Stomach (tissue), 4 donors: ENCODE data around the gene ME3.

ENCODE experiments used
- CTCF ChIP-seq, 7 experiments: fragments of 450-650 bp in 4 of 7; fragments of 200-600 bp in 3 of 7; sonication (generic) in 3 of 7; IDR thresholded peaks; one replicate each; pipeline ENCODE4 v1.5.1; 2016 to 2019; ENCODE audit warnings: antibody characterized with exemption in 7 of 7, control low read depth in 2 of 7, mild to moderate bottlenecking in 1 of 7
- EP300 ChIP-seq: sonication (generic); formaldehyde crosslinking; IDR thresholded peaks from one replicate; pipeline ENCODE4 v1.6.1; 2017; ENCODE audit warnings: antibody characterized with exemption
- POLR2A ChIP-seq, 4 donors: fragments of 450-650 bp; IDR thresholded peaks; one replicate each; pipeline ENCODE4 v1.6.1; 2016; ENCODE audit warnings: antibody characterized with exemption in 4 of 4, control low read depth in 2 of 4, mild to moderate bottlenecking in 1 of 4, moderate library complexity in 1 of 4
- POLR2AphosphoS5 ChIP-seq, 3 donors: sonication (generic); formaldehyde crosslinking; IDR thresholded peaks; one replicate each; pipeline ENCODE4 v1.6.1; 2016; ENCODE audit warnings: antibody characterized with exemption in 3 of 3

DNA sequence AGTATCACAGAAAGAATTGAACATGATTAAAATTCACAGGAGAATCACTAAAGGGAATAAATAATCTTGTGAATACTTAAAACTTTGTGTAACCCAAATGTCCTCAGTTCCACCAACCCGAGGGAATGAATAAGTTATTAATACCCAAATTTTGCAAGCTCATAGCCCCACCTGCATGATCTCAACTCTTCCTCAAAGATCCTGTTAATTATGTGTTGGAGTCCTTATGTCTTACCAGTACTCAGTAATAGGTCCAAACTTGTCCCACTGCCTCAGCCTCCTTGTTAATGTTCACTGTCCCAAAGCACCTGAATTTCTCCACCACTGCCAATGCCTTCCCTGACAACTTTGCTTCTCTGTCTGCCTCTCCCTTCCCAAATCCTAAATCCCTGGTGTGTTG is 46.1 kb upstream of the ME3 start:
- TF ChIP-seq POLR2A (IDR thresholded peaks at IDR 0.05) (no peak), POLR2AphosphoS5 (IDR thresholded peaks at IDR 0.05) (no peak), EP300 (no peak), CTCF (IDR thresholded peaks at IDR 0.05) (no peak)
